Measurements from ENCODE around the gene KXD1.
A peak's percentile ranks its signal among the peaks of the same experiment; 100 is the strongest.
"Not testable (repeated sequence)": the region's sequence is repeated elsewhere in the genome, so short reads cannot be mapped to it uniquely, and the experiment has no call there.

Gene KXD1, protein sequence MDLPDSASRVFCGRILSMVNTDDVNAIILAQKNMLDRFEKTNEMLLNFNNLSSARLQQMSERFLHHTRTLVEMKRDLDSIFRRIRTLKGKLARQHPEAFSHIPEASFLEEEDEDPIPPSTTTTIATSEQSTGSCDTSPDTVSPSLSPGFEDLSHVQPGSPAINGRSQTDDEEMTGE

DNA sequence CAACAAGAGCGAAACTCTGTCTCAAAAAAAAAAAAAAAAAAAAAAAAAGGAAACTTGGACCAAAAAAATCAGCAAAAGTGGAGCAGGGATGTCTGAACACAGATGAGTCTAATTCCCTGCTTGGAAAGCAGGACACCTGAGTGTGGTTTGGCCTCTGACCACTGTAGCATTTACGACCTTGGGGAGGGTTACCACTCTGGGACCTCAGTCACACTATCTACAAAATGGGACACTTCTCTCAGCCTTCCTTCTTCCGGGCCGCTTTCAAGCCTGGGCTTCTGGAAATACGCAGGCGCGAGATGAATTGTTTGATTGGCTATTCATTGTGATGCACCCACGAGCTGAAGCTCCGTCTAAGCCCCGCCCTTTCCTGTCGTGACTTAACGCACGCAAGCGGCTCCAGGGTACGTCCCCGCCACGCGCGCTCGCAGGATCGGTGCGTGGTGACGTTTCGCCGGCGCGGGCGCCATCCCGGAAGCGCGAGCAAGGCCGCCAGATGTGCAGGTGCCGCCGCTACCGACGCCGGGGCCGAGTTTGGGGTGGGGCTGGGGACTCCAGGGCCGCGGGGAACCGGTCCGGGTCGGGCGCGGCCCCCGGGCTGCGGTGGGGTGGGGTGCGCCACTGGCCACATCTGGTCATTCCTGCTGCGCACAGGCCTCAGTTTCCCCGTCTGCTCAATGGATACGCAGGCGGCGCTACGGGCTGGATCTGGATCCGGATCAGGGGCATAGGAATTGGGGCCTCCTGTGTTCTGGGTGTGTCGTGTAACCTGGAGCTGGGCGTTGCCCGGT, at the start of gene KXD1:
KXD1 (plus strand) TSS at position 460 of the 791 bp plus-strand sequence. CDS start 4,187 bp downstream, outside the sequence.
- DNase-seq (ENCODE audit: low read depth in 2 of 2): peak; percentile 94 to 99

DNA sequence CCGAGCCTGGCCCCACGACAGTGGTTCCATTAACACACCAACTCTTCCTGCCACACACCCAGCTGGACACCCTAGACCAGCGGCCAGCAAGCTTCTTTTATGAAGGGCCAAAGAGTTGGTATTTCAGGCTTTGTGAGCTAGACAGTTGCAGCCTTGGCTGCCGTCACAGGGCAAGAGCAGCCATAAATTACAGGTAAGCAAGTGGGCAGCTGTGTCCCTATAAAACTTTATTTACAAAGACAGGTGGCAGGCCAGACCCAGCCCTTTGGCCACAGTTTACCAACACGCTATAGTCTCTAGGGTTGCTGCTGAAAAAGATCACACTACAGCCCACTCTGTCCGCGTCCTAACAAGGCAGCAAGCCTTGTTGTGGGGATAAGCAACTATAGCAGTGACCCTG, 49.1 kb upstream of the KXD1 start:
- no peak for DNase-seq (ENCODE audit: low read depth in 2 of 2)

DNA sequence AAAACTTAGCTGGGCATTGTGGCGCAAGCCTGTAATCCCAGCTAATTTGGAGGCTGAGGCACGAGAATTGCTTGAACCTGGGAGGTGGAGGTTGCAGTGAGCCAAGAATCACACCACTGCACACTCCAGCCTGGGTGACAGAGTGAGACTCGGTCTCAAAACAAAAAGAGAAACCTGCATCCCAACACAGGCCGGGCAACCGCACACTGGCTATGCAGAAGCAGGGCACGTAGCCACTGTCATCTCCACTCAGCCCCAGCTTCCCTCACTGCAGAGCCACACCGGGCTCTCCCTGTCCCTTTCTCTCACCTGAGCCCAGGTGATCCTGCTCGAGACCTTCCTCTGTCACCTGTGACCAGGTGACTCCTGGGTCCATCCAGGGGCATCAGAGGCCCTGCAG, 47.5 kb upstream of the KXD1 start:
- DNase-seq (ENCODE audit: low read depth in 2 of 2): no peak

DNA sequence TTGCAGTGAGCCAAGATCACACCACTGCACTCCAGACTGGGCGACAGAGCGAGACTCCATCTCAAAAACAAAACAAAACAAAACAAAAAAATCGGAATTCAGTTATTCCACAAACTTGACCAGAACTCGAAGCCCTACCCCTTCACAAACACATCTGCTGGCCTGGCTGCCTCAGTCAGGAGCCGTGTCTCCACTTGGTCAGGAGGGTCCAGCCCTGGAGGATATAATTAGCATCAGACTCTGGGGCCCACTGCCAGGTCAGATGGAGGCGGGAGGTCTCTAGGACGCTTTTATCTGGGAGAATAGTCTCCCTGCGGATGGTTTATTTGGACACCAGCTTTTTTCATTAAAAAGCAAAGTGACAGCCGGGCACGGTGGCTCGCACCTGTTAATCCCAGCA, 43.8 kb upstream of the KXD1 start:
- DNase-seq (ENCODE audit: low read depth in 2 of 2): no peak

DNA sequence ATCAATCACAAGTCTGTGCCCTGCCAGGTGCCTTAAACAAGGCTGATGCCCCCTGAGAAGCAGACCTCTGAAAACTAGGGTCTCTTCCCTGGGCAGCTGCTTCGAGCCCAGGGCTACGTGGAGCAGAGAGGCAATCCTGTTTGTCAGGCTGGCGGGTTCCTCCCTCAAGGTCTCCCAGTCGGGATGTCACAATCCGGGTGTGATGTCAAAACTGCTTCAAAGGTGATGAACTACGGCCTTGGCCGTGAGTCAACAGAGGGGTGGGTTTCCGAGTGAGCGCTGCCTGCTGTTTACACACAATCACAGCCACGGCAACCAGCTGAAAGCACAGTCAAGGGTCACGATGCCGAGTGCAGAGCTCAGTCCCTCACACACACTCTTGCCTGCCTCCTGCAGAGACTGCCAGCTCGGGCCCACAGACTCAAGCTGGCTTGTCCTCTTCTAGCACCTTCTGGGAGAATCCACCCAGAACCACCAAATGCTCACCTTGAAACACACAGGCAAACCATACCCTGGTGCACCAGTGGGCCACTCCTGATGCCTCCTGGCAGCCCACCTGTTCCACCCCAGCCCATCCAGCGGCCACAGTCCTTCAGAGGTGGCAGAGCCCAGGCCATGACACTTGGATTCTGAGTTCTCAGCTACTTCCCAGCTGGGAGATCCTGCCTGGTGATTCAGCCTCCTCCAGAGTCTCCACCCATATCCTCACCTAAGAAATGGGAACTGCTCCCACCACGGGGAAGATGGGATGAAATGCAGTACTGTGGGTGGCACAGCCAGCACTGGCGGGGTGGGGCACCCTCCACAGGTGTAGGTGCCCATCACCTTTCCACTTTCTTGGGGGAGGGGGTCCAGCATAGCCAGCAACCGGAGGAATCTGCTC, 42.6 kb upstream of the KXD1 start:
- DNase-seq (ENCODE audit: low read depth in 2 of 2): no peak

DNA sequence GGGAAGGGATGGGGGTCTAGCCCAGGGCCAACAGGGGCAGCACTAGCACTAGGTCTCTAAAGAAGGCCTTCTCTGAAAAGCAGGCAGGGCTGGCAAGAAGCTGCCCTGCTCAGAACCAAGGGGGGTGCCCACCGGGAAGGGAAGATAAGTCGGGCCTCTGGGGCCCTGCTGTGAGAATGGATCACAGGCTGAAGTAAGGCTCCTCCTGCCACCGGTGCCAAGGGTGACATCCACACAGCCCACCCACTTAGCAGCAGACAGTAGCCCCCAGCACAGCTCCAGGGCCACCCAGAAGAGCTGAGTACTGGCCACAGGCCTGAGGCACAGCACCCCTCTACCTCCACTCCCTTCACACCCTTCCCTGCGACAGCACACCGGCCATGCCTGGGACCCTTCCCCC, 41.7 kb upstream of the KXD1 start:
- no peak for DNase-seq (ENCODE audit: low read depth in 2 of 2)

DNA sequence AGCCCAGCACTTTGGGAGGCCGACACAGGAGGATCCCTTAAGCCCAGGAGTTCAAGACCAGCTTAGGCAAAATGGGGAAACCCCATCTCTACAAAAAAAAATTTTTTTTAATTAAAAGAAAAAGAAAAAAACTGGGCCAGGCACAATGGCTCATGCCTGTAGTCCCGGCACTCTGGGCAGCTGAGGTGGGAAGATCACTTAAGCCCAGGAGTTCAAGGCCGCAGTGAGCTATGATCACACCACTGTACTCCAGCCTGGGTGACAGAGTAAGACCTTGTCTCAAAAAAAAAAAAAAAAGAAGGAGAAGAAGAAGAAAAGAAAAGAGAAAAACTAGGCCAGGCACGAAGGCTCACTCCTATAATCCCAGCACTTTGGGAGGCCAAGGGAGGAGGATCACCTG, 40.1 kb upstream of the KXD1 start:
- DNase-seq (ENCODE audit: low read depth in 2 of 2): no peak

DNA sequence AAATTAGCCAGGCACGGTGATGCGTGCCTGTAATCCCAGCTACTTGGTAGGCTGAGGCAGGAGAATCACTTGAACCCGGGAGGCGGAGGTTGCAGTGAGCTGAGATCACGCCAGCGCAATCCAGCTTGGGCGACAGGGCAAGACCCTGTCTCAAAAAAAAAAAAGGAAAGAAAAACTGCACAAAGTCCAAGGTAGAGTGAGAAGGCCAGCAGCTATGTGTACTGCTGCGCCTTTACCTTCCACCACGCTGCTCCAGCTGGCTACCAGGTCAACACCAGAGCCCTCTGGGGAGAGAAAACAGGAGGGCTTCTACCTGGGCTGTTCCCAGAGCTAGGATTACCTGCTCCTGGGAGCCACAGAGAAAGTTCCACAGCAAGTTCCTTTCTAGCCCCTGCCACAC, 39.0 kb upstream of the KXD1 start:
- no peak for DNase-seq (ENCODE audit: low read depth in 2 of 2)

DNA sequence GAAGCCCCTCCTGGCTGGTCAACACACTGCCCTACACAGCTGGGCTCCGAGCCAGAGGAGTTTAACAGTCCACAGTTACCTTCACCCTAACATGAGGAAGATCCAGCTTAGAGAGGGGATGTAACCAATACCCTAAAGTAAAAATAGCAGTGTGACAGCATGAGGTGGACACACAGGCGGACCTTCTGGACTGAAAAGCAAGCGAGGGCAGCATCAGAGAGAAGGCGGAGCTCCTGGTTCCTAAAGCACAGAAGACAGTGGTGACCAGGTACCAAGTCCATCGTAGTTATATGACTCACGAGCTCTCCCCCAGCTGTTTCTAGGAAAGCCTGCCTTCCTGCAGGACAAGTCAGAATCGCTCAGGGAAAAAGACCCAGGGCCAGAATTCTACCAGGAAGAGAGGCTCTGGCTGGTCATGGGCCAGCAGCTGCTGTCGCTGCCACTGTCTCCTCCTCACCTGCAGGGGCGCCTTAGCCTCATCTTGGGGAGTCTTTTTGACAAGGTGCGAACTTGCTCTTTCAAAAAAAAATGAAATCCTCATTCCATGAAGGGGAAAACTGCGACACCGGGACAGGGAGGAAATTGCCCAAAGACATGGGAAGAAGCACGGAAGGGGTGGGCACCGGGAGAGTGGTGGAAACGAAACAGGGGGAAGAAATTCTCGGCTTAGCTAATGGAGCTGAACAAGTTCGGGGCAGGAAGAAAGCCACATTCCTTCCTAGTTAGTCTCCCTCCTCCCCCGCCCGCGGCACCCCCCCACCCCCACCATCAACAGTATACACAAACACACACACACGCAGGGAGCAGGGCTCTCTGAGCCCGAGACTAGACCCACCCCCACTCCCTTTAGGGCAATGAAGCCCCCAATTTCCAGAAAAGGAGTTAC, 37.5 kb upstream of the KXD1 start:
- peak in 1 of 2 donors; percentile 55 for DNase-seq (ENCODE audit: low read depth in 2 of 2)

DNA sequence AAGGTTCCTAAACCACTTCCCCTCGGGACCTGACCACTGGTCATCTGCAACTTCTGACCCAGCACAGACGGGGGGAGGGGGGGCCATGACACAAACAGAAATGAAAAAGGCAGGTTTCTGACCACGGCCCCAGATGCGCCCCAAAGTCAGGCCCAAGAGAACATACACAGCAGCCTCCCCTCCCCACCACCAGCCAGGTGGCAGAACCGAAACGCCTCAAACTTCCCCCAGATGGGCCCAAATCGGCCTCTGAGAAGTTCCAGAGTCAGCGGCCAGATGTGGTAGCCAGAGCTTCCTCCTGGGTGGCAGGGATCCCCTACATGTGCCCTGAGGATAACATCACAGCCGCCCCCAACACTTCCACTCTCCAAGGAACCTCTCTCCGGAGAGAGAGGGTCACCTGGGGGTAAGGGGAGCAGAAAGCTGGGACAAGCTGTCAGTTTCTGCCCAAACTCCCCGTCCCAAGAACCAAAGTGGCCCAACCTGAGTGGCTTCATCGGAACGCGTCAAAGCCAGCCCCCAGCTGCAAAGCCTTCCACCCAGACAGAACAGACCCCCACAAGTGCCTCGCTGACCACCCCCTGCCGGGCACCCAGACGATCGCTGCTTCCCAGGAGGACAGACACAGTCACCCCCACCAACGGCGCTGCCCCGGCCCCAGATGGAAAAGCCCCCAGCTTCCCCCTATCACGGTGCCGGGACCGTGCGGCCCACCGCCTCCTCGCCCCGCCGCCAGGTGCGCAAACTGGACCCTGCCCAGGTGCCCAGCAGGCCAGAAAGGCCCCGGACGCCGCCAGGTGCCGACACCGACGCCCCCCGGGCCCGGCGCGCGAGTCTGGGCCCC, 36.6 kb upstream of the KXD1 start:
- DNase-seq (ENCODE audit: low read depth in 2 of 2): no peak

DNA sequence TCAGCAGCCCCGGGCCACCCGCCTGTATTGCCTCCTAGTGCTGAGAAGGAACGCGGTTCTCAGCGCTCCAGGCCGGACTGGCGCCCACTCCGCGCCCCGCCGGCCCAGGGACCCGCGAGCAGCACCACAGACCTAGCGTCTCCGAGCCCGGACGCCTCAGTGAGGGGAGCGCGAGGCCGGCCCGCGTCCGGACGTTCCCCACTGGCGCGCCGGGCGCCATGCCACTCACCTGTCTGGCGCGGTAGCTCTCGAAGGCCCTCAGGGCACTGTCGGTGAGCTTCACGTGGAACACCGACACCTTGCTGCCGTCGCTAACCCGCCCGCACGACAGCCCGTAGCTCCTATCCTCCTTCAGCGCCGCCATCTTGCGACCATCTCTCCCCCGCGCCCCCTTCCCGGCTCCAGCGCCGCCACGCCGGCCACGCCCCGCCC, 36.0 kb upstream of the KXD1 start, which contains the start of gene ELL:
ELL (minus strand) TSS at position 379 of the 432 bp plus-strand sequence; CDS start at position 364, 15 bp downstream.
- DNase-seq (ENCODE audit: low read depth in 2 of 2): no peak

DNA sequence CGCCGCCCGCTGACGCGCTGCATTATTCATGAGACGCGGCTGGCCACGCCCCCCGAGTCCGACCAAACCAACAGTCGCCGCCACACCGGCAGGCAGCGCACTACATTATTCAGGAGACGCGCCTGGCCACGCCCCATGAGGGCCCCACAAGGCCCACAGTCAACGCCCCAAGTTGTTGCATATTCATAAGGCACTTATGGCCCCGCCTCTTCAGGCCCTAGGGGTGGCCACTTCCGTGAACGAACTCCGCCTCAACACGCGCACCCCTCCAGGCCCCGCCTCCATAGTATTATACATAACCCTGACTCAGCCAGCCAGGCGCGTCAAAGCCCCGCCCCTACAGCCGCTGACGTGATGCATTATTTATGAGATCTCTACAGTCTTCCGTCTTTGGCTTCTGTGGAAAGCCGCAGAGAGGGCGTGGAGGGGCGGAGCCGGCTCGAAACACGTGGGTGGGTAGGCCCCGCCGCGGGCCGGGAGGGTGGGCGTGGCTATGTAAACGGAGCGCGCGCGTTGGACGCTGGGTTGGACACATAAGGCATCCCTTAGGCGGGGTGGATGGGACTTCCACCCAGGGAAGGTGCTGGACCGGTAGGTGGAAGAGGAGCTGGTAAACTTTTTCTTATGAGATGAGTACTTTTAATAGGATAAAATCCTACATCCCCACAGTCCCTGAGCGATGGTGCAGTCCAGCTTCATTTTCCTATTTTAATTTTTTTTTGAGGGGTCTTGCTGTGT, 35.4 kb upstream of the KXD1 start:
- peak; percentile 100 for DNase-seq (ENCODE audit: low read depth in 2 of 2)

DNA sequence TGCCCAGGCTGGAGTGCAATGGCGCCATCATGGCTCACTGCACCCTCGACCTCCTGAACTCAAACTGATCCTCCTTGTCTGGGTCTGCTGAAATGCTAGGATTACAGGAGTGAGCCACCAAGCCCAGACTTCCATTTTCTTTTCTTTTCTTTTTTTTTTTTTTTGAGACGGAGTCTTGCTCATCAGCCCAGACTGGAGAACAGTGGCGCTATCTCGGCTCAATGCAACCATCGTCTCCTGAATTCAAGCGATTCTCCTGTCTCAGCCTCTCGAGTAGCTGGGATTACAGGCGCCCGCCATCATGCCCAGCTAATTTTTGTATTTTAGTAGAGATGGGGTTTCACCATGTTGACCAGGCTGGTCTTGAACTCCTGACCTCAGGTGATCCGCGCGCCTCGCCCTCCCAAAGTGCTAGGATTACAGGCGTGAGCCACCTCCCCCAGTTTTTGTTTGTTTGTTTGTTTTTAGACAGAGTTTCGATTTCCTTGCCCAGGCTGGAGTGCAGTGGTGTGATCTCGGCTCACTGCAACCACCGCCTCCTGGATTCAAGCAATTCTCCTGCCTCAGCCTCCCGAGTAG, 34.7 kb upstream of the KXD1 start:
- DNase-seq (ENCODE audit: low read depth in 2 of 2): not testable (repeated sequence)

DNA sequence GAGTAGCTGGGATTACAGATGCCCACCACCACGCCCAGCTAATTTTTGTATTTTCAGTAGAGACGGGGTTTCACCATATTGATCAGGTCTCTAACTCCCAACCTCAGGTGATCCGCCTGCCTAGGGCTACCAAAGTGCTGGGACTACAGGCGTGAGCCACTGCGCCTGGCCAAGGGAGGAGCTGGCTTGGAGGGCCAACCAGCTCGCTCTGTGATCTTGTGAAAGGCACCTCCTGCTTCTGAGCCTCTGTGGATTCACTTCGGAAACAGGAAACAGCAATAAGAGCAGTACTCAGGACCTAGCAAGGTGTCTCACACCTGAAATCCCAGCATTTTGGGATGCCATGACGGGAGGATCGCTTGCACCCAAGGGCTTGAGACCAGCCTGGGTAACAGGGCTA, 33.8 kb upstream of the KXD1 start:
- no peak for DNase-seq (ENCODE audit: low read depth in 2 of 2)

DNA sequence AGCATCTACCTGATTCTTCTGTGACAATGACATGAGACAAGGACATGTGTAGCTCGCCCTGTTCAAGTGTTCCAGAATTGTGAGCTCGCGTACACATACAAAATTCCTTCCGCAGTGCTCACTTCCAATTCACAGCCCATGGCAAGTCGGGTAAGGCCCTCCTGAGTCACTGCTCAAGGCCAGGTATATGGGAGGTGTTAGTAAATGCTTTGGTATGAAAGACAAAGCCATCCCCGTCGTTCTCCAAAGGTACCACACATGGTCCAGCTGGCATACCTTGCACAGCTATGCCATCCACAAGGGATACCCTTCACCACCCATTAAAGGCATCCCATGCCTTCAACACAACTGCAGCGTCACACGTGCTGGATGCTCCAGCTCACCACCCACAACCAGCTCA, 31.4 kb upstream of the KXD1 start:
- DNase-seq (ENCODE audit: low read depth in 2 of 2): no peak

DNA sequence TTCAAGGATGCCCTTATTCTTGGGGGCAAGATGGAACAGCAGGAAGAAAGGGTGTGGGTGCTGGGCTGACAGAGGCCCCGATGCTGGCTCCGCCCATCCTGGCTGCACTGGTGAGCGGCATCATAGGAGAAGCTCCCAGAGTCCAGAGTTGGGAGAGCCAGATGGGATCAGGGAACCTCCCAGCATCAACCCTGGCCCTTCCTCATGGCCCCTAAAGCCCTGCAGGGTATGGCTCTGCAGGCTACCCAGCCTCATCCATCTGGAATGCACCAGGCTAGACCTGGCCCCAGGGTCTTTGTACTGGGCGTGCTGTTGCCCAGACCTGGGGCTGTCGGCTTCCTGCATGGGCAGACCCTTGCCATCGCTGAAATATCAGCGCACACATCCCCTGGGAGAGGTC, 27.9 kb upstream of the KXD1 start:
- no peak for DNase-seq (ENCODE audit: low read depth in 2 of 2)

DNA sequence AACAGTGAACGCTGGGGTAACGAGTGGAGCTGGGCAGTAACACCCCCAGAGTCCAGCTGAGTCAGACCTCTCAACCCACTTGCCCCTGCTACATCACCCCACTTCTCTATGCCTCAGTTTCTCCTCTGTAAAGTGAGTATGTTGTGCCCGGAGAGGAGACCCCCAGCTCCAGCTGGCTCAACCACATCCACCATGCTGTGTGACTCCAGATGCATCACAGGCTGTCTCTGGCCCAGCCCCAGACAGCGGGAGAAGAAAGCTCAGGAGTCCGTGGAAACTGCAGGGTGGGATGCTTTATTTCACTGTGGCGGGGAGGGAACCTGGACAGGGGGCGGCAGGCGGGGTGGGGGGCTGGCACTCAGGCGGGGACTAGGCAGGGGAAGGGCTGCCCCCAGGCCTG, 26.2 kb upstream of the KXD1 start:
- DNase-seq (ENCODE audit: low read depth in 2 of 2): no peak

DNA sequence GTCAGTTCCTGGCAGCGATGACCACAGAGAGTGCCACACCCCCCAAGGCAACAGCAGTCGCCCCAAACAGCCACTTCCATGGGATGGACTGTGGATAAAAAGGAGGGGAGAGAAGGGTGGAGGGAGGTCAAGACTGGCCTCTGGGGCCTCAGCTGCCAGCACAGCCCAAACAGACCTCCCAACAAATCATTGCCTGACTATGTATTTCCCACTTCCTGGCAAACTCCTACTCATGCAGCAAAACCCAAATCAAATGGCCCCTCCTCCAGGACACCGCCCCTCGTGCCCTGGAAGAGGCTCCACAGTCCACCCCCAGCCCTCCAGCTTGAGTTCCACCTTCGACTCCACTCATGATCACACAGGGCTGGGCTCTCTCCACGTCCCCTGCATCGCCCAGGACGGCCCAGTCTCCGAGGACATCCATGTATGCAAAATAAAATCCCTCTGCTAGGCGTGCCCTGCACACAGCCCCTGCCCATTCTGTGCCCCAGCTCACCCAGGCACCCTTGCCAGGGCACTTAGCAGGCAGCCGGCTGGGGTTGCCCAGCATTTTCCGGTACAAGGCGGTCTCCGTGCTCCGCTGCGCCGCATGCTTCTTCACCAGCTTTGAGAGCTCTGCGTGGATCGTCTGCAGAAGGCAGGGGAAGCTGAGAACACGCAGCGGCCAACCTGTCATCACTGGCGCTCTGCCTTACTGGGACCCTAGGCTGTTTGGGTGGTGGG, 25.3 kb upstream of the KXD1 start:
- DNase-seq (ENCODE audit: low read depth in 2 of 2): no peak

DNA sequence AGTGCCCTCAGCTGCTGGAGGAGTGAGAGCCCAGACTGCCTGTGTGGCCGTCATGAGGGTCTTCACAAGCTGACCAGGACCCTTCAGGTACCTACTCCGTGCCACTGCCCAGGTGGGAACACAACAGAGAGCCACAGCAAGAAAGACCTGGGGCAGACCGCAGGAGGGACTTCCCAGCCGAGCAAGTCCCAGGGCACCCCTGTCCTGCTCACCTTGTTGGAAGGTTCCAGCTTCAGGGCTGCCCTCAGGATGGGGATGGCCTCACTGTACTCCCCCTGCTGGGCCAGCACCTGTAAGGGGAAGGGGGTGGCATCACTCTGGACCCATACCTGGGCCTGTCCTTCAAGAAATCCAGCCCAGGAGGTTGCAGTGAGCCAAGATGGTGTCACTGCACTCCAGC, 24.6 kb upstream of the KXD1 start:
- DNase-seq (ENCODE audit: low read depth in 2 of 2): no peak
